GM19193 (cell line): ENCODE results near the gene PKP4.

ENCODE experiments used
- POLR2A ChIP-seq: IDR thresholded peaks from 4 replicates; pipeline ENCODE4 v1.6.1; 2011; ENCODE audit not compliant: insufficient read depth, insufficient read length; ENCODE audit errors: extremely low read depth

The PKP4 gene, protein sequence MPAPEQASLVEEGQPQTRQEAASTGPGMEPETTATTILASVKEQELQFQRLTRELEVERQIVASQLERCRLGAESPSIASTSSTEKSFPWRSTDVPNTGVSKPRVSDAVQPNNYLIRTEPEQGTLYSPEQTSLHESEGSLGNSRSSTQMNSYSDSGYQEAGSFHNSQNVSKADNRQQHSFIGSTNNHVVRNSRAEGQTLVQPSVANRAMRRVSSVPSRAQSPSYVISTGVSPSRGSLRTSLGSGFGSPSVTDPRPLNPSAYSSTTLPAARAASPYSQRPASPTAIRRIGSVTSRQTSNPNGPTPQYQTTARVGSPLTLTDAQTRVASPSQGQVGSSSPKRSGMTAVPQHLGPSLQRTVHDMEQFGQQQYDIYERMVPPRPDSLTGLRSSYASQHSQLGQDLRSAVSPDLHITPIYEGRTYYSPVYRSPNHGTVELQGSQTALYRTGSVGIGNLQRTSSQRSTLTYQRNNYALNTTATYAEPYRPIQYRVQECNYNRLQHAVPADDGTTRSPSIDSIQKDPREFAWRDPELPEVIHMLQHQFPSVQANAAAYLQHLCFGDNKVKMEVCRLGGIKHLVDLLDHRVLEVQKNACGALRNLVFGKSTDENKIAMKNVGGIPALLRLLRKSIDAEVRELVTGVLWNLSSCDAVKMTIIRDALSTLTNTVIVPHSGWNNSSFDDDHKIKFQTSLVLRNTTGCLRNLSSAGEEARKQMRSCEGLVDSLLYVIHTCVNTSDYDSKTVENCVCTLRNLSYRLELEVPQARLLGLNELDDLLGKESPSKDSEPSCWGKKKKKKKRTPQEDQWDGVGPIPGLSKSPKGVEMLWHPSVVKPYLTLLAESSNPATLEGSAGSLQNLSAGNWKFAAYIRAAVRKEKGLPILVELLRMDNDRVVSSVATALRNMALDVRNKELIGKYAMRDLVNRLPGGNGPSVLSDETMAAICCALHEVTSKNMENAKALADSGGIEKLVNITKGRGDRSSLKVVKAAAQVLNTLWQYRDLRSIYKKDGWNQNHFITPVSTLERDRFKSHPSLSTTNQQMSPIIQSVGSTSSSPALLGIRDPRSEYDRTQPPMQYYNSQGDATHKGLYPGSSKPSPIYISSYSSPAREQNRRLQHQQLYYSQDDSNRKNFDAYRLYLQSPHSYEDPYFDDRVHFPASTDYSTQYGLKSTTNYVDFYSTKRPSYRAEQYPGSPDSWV

DNA sequence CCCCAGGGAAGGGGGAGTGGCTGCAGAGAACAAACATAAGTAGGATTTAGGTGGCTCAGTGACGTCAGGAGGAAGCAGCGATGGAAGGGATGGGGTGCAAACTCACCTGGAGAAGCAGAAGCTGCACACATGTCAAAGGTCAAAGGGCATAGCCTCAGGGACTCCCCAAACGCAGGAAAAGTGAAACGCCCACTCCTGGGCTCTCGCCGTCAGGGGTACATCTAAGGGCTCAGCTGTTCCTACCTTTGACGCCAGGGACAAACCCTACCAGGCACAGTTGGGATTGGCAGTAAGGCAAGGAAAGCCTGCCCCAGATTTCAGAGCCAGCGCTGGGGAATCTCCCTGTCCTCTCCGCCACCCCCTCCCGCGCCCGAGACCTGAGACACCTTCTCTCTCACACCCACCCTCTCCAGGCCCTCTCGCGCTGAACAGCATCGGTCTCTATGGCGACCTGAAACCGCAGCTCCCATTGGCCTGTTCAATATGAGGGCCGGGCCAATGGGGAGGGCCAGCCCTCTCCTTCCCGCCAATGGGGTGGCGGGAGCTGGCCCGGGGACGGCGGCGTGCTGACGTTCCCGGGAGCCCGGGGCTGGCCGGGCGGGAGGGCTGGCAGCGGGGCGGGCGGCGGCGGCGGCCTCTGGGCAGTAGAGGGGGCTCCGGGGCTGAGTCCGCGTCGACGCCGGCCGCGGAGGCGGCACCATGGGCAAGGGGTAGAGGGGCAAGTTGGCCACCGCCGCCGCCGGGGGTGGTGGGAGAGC lies at the start of gene PKP4, which contains the start of gene CCDC148:
Gene PKP4 (plus strand): TSS at position 644 of the 758 bp plus-strand sequence. CDS start 76,233 bp downstream, outside the sequence.
Gene CCDC148 (minus strand): TSS at position 445 of the 758 bp plus-strand sequence. CDS start 314 bp downstream, at position 131.
- no peak for TF ChIP-seq POLR2A

DNA sequence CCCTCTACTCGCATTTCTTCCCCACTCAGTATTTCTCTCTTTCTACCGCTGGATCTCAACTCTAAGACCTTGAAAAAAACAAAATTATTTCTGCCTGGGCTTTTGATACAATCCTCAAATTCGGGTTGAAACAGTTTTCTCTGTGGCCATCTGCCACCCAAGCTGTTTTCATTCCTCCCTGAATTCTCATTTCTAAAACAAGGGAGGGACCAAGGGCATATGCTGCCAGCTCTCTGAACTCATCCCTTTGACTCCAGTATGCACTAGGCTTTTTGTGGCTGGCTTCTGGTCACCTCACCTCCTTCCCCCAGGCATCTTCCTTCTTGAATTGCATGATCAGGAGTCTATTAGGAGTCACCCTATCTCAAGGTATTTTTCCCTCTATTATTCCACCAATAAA lies 49.7 kb upstream of the PKP4 start:
- TF ChIP-seq POLR2A, result no peak

DNA sequence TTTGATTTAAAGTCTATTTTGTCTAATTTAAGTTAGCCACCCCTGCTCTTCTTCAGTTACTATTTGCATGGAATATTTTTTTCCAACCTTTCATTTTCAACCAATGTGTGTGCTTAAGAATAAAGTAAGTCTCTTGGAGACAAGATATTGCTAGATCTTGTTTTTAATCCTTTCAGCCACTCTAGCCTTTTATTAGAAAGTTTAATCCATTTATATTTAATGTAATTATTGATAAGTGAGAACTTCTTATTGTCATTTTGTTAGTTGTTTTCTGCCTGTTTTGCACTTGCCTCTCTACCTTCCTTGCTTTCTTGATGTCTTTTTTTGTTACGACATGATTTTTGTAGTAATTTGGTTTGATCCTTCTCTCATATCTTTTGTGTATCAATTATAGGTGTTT lies 46.6 kb upstream of the PKP4 start:
- no peak for TF ChIP-seq POLR2A

DNA sequence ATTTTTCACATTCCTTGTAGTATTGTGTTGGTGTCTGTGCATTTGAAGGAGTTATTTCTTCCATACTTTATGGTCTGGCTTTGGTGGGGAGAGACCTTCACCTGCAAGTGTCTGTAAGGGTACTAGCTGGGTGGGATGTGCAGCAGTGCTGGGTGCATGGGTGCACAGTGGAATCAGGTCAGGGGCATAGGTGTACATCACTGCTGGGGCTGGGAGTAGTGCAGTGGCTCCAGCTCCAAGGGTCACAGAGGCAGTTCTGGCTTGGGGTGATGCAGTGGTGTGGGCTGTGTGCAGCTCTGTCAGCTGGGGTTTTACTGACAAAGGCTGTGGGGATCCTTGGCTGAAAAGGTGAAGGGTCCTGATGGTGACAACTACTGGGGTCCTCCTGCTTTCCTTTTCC lies 45.0 kb upstream of the PKP4 start:
- no peak for TF ChIP-seq POLR2A

DNA sequence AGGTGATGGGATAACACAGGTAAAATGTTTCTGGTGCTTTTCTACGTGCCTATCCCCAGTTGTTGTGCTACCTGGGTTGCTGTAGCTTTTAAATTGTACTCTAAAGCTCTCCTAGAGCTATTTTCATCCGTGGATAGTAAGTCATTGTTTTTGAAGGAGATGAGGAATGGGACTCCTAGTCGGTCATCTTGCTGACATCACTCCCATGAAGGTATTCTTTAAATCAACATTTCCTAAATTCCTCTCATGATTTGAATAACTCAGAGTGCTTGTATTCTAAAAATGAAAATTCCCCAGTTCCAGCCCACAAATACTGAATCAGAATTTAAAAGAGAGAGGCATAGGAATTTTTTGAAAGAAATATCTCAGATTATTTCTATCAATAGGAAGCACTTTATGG lies 44.5 kb upstream of the PKP4 start:
- TF ChIP-seq POLR2A, result no peak

DNA sequence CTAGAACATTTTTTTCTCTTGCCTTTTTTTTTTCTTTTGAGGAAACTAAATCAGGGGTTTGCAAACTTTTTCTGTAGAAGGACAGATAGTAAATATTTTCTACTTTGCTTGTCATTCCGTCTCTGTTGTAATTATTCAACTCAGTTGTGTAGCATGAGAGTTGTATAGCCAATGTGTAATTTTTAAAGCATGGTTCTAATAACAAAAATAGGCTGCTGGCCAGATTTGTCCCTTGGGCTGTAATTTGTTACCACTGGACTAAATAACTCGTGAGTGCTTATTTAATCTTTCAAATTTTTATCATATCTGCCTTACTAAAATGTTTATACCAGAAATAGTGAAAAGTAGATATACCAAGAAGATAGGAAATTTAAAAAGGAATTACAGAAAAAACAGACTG lies 43.2 kb upstream of the PKP4 start:
- TF ChIP-seq POLR2A, result no peak

DNA sequence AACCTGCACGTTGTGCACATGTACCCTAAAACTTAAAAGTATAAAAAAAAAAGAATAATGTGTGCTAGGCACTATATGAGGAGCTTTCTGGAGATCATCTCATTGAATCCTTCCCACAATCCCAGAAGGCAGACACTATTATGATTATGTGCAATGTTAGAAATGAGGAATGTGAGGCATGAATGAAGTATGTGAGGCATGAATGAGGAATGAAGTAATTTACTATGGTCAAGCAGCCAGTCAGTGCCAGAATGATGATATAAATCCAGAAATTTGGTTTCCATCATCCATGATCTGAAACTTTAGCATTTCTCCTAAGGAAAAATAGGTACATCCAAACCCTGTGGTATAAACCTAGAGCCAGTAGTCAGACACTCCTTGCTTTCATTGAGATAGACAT lies 42.2 kb upstream of the PKP4 start:
- TF ChIP-seq POLR2A, result no peak

DNA sequence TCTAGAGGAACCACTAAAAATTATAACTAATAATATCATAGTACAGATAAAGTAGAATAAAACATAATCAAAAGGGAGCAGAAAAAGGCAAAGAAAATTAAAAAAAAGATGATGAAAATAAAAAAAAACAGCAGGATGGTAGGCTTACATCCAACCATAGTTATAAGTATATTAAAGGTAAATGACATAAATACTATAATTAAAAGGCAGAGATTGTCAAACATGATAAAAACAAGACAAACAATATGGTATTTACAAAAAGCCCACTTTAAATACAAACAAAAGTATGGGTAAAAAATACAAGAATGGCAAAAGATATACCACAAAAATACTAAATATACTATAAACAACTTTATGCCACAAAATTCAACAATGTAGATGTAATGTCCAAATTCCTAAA lies 24.6 kb upstream of the PKP4 start:
- no peak for TF ChIP-seq POLR2A

DNA sequence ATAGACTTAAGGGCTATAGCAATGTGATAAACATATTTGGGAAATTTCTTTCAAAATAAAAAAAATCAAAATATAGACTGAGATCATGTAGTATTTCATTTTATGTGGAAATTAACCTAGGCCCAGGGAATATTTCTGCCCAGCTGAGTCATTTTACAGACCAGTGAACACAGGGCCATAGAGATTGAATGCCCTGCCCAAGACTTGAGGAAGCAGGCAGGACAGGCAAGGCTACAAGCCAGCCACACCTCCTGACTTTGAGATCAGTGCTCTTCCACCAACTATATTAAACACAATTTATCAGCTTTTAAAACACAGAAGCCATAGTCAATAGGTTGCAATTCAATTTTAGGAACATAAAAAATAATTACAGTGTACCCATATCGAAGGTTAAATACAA lies 13.1 kb upstream of the PKP4 start:
- TF ChIP-seq POLR2A, result no peak

DNA sequence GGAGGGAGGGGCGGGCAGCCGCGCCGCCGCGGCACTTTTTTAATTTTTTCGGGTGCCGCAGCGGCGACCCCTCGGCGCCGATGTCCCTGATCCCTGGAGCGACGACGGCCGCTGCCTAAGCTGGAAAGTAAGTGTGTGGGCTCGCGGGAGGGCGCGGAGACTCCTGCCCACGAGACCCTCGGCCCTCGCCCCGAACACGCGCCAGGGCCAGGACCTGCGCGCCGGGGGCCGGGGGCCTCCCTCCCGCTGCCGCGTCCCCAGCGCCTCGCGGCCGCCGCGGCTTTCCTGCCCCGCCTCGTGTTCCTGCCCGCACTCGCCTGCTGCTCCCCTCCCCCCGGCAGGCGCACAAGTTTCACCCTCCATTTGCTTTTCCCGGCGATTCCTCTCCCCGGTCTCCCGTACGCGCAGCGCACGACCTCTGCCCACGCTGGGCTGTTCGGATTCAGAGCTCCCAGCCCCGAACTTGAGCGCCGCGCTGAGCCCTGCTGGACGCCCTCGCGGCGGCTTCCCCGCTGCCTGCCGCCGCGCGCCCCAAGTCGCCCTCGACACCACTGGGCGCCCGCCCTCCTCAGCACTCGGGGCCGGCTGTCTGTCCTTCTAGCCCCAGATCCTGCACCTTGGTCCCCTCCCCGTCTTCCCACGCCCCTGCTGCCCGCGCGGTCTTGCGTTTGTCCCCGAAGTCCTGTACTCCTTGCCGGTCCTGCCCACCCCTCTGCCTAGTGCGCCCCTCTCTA lies 507 bp downstream of the PKP4 start:
- TF ChIP-seq POLR2A, result no peak

DNA sequence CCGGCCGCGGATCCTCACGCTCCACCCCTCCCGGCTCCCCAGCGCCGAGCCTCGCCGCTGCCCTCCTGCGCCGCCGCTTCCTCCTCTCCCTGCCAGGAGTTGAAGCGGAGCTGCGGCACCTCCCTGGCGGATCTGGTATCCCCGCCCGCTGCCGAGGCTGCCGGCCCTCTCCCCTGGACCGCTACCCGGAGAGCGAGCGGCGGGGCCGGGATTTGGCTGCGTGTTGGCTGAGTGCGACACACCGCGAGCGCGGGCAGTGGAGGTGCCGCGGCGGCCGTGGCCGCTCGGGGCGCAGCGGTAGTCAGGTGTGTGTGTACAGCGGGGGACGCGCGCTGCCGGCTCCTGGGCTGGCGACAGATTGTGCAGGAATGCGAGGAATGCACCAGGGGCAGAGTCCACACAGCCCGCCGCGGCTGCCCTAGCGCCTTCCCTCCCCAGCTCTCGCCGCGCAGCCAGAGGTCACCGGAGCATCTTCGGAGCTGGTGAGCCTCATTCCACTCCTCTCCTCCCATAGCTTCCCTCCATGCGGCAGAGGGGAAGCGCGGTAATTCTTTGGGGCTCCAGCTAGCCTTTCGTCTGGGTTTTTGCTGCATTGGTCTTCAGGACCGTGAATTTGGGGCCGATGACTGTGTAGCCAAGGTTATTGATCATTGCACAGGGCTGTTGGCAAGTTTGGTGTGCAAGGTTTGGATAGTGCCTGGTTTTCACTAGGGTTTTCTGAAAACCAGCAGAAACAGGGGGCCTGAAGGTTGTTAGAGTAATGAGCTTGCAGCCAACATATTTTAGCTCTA lies 1.3 kb downstream of the PKP4 start:
- TF ChIP-seq POLR2A, result no peak

DNA sequence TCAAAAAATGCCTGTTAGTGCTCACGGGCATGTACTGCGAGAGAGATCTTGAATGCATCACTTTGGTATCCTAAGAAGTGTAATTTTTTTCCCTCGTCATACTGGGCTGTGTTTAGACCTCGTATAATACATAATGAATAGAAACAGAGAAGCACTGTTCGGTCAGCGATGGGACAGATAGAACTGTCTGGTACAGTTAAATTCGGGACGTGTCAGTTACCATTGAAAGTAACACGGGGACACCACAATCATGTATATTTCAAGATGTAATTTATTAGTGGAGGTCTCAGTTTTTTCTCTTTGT lies 1.8 kb downstream of the PKP4 start:
- TF ChIP-seq POLR2A, result no peak

DNA sequence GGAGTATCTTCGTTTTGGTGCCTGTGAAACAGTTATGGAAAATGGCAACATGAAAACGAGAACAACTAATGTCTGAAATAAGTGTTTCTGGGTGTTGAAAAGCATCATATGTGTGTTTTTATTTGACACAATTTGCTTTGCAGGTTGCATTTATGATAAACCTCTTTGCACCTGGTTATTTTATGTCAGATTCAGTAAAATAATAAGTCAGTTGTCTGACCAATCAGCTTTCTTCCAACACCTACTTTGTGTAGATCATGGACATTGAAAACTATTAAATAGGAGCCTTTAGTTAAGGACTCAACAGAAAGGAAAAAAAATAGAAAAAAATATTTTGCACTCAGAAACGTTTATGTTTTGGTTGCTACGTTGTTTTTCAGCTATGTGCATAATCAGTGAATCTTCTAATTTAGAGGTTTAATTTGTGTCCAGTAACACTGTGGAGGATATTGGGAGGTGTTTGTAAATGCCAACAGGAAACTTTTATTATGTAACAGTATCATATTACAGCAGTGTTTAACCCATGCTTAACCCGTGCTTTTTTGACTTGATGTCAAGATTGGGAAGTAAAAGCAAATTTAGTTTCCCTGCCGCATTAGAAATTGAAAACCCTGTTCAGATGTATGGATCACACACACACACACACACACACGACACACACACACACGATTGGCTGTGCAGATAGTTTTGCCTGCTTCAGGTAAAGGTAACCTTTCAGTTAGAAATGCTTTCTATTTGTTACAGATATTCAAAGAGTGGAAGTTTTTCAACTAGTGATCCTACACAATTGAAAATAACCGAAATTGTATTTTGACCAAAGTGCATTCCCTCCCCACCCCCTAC lies 2.6 kb downstream of the PKP4 start:
- no peak for TF ChIP-seq POLR2A
